ENCODE data around the gene IGHMBP2.
"Not testable (repeated sequence)": the region's sequence is repeated elsewhere in the genome, so short reads cannot be mapped to it uniquely, and the experiment has no call there.

Gene IGHMBP2

DNA sequence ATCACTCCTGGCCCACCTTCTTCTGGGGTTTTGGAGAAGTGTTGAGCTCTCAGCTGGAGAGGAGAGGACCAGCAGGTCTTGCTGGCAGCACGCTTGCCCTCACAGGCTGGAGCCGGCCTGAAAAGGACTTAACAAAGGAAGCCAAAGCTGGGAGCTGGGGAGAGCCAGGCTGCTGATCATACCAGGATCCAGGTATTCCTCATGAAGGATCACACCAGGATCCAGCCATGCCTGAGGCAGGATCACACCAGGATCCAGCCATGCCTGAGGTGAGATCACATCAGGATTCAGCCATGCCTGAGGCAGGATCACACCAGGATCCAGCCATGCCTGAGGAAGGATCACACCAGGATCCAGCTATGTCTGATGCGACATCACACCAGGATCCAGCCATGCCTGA is 60.1 kb downstream of the IGHMBP2 start:
- Histone ChIP-seq H3K36me3 (ENCODE audit: insufficient read depth, low read length) (no peaks in the 10 kb centered on the region), H3K27ac (ENCODE audit: low read depth, low read length) (no peak overlapping the region), H3K27me3 (ENCODE audit: insufficient read depth, low read length) (peaks cover 36% of the 10 kb centered on the region), H3K4me1 (ENCODE audit: control insufficient read depth, insufficient read depth, low read length, unreplicated experiment) (no peaks in the 10 kb centered on the region), H3K4me3 (ENCODE audit: low read depth, low read length) (no peak overlapping the region), H2AFZ (ENCODE audit: low read length, unreplicated experiment) (no peak overlapping the region), H3K79me2 (ENCODE audit: control insufficient read depth, insufficient read depth, low read length, unreplicated experiment) (no peaks in the 10 kb centered on the region)

DNA sequence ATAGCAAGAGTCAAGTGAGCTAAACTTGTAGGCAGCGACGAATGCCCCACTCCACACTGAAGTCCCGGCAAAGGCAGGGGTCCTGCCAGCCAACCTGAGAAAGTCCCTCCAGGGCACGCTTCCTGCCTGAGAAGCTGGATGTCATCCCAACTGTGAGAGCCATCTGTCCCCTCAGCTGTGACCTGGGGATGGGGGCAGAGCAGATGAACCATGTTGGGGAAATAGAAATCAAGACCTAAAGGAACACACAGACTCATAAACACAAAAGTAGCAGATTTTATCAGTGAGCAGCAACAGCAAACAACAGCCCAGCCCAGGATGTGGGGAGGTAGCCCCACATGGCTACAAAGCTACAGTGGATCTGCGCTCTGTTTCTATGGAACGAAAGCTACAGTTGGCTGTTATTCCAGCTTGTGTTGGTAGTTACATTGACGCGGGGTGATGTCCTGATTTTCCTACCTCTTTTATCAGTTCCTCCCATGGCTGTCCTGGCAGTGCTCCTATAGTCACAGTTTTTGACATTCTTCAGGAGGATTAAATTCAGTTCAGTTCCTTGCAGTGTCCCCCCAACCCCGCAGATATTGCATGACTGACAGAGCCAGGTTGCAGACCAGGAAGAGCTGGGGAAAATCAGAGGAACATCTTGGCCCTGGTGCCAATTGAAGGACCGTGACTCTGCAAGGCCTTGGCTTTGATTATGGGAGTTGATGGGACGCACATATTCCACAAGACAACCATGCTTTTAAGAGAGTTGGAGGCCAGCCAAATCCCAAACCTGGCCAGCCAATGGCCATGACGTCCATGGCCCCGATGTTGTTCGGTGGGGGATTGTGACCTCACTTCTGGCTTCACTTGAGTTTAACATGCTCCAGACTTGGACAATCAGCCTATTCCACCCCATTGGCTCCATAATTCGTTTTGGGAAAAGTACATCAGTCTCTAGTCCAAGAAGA is 62.5 kb downstream of the IGHMBP2 start:
- Histone ChIP-seq H3K36me3 (ENCODE audit: insufficient read depth, low read length) (no peaks in the 10 kb centered on the region), H3K79me2 (ENCODE audit: control insufficient read depth, insufficient read depth, low read length, unreplicated experiment) (no peaks in the 10 kb centered on the region), H3K27me3 (ENCODE audit: insufficient read depth, low read length) (peaks cover 49% of the 10 kb centered on the region), H2AFZ (ENCODE audit: low read length, unreplicated experiment) (no peak overlapping the region), H3K4me1 (ENCODE audit: control insufficient read depth, insufficient read depth, low read length, unreplicated experiment) (no peaks in the 10 kb centered on the region), H3K4me3 (ENCODE audit: low read depth, low read length) (no peak overlapping the region), H3K27ac (ENCODE audit: low read depth, low read length) (no peak overlapping the region)

DNA sequence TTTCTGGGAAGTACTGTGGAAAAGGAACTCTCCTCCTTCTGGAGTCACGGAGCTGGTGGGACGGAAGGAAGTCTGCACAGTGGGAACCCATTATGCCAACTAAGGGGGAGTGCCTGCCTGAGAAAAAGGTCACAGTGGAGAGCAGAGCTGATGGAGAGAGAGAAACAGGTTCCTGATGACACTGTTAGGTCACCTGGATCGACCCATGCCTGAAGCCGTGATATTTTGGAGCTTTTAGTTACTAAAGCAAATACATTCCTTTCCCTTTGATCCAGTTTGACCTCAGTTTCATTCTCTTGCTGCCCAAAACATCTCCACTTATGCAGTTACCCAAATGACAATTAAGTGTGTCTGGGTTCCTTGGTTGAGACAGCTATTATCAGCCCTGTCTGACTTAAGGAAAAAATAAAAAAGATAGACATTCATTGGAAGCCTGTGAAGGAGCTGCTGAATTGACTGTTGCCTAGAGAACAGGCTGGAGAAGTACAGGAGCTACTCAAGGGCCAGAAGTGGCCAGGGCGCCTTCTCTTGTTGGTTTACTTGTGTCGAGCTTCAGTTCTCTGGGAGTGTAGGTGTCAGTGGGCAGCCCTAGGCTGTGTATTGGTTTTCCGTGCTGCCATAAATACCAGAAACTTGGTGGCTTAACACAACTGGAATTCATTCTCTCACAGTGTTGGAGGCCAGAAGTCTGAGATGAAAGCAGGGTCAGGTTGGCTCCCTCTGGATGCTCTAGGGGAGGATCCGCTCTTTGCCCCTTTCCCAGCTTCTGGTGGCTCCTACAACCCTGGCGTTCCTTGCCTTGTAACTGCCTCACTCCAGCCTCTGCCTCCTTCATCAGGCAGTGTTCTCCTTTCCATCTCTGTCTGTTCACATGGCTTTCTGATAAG is 63.4 kb downstream of the IGHMBP2 start:
- no peaks in the 10 kb centered on the region for H3K4me1 ChIP-seq (ENCODE audit: control insufficient read depth, insufficient read depth, low read length, unreplicated experiment)
- H3K36me3 ChIP-seq (ENCODE audit: insufficient read depth, low read length), result no peaks in the 10 kb centered on the region
- H3K27me3 ChIP-seq (ENCODE audit: insufficient read depth, low read length), result peaks cover 53% of the 10 kb centered on the region
- H3K79me2 ChIP-seq (ENCODE audit: control insufficient read depth, insufficient read depth, low read length, unreplicated experiment), result no peaks in the 10 kb centered on the region
- H3K4me3 ChIP-seq (ENCODE audit: low read depth, low read length), result no peak overlapping the region
- no peak overlapping the region for H2AFZ ChIP-seq (ENCODE audit: low read length, unreplicated experiment)
- no peak overlapping the region for H3K27ac ChIP-seq (ENCODE audit: low read depth, low read length)

DNA sequence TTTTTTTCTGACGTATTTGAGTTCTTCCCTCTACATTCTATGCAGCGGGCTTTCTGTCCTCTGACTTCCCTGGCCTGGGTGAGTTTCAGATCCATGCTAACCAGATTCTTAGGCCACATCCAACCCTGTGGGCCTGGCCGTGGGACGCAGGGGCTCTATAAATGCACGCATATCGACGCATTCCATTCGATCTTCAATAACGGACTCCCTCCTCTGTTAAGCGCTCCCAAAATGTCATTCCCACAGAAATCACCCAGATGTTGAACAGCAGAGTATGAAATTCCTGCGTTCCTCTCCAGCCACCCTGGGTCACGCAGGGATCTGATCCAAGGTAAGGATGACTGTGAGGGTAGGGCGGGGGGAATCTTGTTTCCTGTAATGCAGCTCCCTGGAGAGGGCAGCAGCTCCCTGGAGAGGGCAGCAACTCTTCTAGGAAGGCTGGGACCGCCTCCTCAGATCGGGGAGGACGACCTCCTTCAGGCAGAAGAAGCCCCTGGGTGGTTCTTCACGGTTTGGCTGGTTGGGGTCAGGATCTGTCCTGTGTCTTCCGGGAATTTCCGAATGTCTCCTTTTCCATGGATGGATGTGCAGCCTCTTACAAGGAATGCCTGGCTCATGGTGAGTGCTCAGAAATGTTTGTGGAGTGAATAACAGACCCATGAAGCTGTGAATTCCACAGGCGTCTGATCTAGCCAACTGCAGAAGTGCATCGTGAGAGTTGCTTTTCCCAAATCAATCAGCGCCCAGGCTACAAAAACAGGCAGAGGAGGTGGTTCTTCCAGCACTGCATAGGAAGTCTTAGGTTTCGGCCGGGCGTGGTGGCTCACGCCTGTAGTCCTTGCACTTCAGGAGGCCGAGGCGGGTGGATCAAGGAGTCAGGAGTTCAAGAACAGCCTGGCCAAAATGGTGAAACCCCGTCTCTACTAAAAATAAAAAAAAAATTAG is 64.9 kb downstream of the IGHMBP2 start:
- H3K27ac ChIP-seq (ENCODE audit: low read depth, low read length), result no peak overlapping the region
- H3K79me2 ChIP-seq (ENCODE audit: control insufficient read depth, insufficient read depth, low read length, unreplicated experiment), result no peaks in the 10 kb centered on the region
- no peak overlapping the region for H3K4me3 ChIP-seq (ENCODE audit: low read depth, low read length)
- peaks cover 53% of the 10 kb centered on the region for H3K27me3 ChIP-seq (ENCODE audit: insufficient read depth, low read length)
- H3K4me1 ChIP-seq (ENCODE audit: control insufficient read depth, insufficient read depth, low read length, unreplicated experiment), result no peaks in the 10 kb centered on the region
- H3K36me3 ChIP-seq (ENCODE audit: insufficient read depth, low read length), result no peaks in the 10 kb centered on the region
- H2AFZ ChIP-seq (ENCODE audit: low read length, unreplicated experiment), result no peak overlapping the region

DNA sequence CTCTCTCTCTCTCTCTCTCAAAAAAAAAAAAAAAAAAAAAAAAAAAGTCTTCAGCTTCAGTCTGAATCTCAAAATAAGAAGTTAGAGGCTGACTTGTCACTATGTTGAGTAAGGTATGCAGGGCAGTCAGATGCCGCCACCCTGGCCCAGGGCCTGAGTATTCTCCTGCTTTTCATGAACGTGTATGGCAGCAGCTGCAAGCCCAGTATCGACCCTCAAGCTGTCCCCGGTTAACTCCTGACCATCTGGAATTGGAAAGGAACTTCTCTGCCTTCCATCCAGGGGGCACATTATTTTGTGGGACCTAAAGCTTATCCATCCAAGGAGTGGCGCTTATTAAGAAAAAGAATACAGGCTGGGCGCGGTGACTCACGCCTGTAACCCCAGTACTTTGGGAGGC is 65.7 kb downstream of the IGHMBP2 start:
- no peak overlapping the region for H2AFZ ChIP-seq (ENCODE audit: low read length, unreplicated experiment)
- H3K4me1 ChIP-seq (ENCODE audit: control insufficient read depth, insufficient read depth, low read length, unreplicated experiment), result no peaks in the 10 kb centered on the region
- H3K36me3 ChIP-seq (ENCODE audit: insufficient read depth, low read length), result no peaks in the 10 kb centered on the region
- H3K79me2 ChIP-seq (ENCODE audit: control insufficient read depth, insufficient read depth, low read length, unreplicated experiment), result no peaks in the 10 kb centered on the region
- no peak overlapping the region for H3K27ac ChIP-seq (ENCODE audit: low read depth, low read length)
- no peak overlapping the region for H3K4me3 ChIP-seq (ENCODE audit: low read depth, low read length)
- H3K27me3 ChIP-seq (ENCODE audit: insufficient read depth, low read length), result peaks cover 53% of the 10 kb centered on the region

DNA sequence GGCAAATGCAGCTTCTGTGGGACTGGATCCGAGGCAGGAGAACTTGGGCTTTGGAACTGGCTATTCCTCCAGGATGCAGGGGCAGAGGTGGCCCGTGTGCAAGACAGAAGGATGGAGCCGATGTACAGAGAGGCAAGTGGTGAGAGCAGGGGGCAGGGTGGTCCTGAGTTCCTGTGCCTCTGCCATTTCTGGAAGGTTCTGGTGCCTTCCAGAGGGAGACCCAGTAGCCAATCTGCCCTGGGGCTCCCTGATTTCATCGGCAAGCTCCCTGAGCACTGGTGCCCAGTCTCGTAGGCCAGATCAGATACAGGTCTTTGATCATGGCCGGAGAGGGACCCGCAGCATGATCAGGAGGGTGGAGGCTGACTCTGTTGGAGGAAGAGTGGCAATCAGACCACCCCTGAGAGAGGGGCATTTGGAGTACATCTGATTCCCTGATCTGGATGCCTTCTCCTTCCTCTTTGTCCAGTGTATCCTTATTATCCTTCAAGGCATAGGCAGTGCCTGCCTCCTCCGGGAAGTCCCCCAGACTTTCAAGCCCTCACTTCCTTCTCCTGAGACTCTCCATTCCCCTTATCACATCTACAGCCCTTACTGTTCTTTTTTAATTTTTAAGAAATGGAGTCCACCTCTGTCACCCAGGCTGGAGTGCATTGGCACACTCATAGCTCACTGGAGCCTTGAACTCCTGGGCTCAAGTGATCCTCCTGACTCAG is 67.4 kb downstream of the IGHMBP2 start:
- no peaks in the 10 kb centered on the region for H3K4me1 ChIP-seq (ENCODE audit: control insufficient read depth, insufficient read depth, low read length, unreplicated experiment)
- no peaks in the 10 kb centered on the region for H3K36me3 ChIP-seq (ENCODE audit: insufficient read depth, low read length)
- H3K79me2 ChIP-seq (ENCODE audit: control insufficient read depth, insufficient read depth, low read length, unreplicated experiment), result no peaks in the 10 kb centered on the region
- no peak overlapping the region for H3K27ac ChIP-seq (ENCODE audit: low read depth, low read length)
- H3K4me3 ChIP-seq (ENCODE audit: low read depth, low read length), result no peak overlapping the region
- no peak overlapping the region for H2AFZ ChIP-seq (ENCODE audit: low read length, unreplicated experiment)
- H3K27me3 ChIP-seq (ENCODE audit: insufficient read depth, low read length), result peaks cover 44% of the 10 kb centered on the region

DNA sequence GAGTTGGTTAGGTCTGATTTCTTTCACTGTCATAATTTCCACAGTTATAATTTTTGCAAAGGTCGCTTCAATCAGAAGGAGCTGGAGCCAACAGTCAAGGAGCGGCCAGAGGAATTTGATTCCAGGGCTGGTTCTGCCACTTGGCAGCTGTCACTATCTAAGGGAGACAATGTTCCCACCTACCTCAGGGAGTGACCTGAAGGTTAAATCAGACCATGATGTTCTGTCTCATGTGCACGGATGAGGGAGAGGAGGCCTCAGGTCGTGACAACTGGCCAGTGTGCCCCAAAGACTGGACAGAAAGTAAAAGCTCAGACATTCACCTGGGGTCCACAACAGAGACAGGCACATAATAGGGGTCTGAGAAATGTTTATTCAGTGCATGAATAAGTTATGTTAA is 69.5 kb downstream of the IGHMBP2 start:
- H3K27ac ChIP-seq (ENCODE audit: low read depth, low read length), result no peak overlapping the region
- no peak overlapping the region for H3K4me3 ChIP-seq (ENCODE audit: low read depth, low read length)
- H3K79me2 ChIP-seq (ENCODE audit: control insufficient read depth, insufficient read depth, low read length, unreplicated experiment), result no peaks in the 10 kb centered on the region
- no peak overlapping the region for H2AFZ ChIP-seq (ENCODE audit: low read length, unreplicated experiment)
- H3K36me3 ChIP-seq (ENCODE audit: insufficient read depth, low read length), result no peaks in the 10 kb centered on the region
- peaks cover 23% of the 10 kb centered on the region for H3K27me3 ChIP-seq (ENCODE audit: insufficient read depth, low read length)
- no peaks in the 10 kb centered on the region for H3K4me1 ChIP-seq (ENCODE audit: control insufficient read depth, insufficient read depth, low read length, unreplicated experiment)

DNA sequence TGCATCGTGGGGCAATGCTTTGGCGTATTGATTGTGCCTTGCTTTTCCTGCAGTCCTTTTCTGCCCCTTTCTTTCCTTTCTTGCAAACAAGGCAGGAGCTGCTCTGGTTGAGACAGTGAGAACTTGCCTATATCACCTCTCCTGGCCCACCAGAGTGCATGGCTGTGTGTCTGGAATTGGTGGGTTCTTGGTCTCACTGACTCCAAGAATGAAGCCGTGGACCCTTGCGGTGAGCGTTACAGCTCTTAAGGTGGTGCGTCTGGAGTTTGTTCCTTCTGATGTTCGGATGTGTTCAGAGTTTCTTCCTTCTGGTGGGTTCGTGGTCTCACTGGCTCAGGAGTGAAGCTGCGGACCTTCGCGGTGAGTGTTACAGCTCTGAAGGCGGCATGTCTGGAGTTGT is 70.0 kb downstream of the IGHMBP2 start:
- H2AFZ ChIP-seq (ENCODE audit: low read length, unreplicated experiment); H3K36me3 ChIP-seq (ENCODE audit: insufficient read depth, low read length); H3K79me2 ChIP-seq (ENCODE audit: control insufficient read depth, insufficient read depth, low read length, unreplicated experiment); H3K27ac ChIP-seq (ENCODE audit: low read depth, low read length); H3K4me3 ChIP-seq (ENCODE audit: low read depth, low read length); H3K4me1 ChIP-seq (ENCODE audit: control insufficient read depth, insufficient read depth, low read length, unreplicated experiment): not testable (repeated sequence)
- peaks cover 18% of the 10 kb centered on the region for H3K27me3 ChIP-seq (ENCODE audit: insufficient read depth, low read length)

DNA sequence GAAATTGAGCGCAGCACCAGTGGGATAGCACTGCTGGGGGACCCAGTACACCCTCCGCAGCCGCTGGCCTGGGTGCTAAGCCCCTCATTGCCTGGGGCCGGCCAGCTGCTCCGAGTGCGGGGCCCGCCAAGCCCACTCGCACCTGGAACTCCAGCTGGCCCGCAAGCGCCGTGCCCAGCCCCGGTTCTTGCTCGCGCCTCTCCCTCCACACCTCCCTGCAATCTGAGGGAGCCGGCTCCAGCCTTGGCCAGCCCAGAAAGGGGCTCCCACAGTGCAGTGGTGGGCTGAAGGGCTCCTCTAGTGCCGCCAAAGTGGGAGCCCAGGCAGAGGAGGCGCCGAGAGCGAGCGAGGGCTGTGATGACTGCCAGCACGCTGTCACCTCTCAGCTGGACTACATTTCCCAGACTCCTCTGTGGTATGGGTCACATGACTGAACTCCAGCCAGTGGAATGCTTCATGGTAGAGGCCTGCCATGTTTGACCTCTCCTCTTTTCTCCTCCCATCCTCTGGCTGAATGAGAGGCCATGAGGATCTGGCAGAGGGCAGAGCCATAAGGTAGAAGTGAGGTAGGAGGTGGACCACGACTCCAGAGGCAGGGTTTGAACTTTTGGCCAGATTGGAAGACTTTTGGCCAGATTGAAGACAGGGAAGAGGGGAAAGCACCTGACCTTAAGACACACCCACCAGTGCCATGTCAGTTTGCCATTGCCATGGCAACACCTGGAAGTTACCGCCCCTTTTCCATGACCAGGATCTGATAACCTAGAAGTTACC is 70.9 kb downstream of the IGHMBP2 start:
- Histone ChIP-seq H3K4me3 (ENCODE audit: low read depth, low read length) (no peak overlapping the region), H2AFZ (ENCODE audit: low read length, unreplicated experiment) (no peak overlapping the region), H3K79me2 (ENCODE audit: control insufficient read depth, insufficient read depth, low read length, unreplicated experiment) (no peaks in the 10 kb centered on the region)

More for the DNA sequence above, 70.9 kb downstream of the IGHMBP2 start:
- no peak overlapping the region for H3K27ac ChIP-seq (ENCODE audit: low read depth, low read length)
- peaks cover 16% of the 10 kb centered on the region for H3K27me3 ChIP-seq (ENCODE audit: insufficient read depth, low read length)
- H3K36me3 ChIP-seq (ENCODE audit: insufficient read depth, low read length), result no peaks in the 10 kb centered on the region
- H3K4me1 ChIP-seq (ENCODE audit: control insufficient read depth, insufficient read depth, low read length, unreplicated experiment), result no peaks in the 10 kb centered on the region

Data from ACC112 (cell line).